GM10266 (cell line): ENCODE results near the gene FSHR.

Source experiments
- DNase-seq: peaks from one replicate; pipeline ENCODE4 v3.0.0; 2012; ENCODE audit errors: extremely low spot score
- TF ChIP-seq, protein P1 (sequence below): IDR thresholded peaks from 2 replicates; pipeline ENCODE4 v1.5.1; 2012; ENCODE audit warnings: mild to moderate bottlenecking, low read depth; ENCODE audit not compliant: control insufficient read depth, insufficient read depth; ENCODE audit errors: missing control alignments

The FSHR gene

DNA sequence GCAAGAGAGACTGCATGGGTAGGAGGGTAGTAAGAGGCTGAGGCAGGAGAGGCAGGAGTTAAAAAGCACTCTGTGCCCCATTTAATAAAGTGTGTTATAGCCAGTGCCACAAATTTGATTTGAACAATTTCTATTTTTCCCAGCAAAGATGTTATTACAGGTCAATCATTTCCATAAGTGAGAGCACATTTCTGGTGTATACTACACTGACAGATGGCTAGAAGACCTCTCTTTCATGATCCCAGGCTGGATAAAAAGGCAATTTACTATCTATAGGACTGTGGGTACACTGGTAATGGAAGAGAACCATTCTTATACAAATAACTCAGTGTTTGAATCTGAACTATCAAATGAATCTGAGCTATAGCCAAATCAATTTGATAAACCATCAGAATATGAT, 176.2 kb downstream of the FSHR start:
- DNase-seq, result no peak
- TF ChIP-seq, protein P1, sequence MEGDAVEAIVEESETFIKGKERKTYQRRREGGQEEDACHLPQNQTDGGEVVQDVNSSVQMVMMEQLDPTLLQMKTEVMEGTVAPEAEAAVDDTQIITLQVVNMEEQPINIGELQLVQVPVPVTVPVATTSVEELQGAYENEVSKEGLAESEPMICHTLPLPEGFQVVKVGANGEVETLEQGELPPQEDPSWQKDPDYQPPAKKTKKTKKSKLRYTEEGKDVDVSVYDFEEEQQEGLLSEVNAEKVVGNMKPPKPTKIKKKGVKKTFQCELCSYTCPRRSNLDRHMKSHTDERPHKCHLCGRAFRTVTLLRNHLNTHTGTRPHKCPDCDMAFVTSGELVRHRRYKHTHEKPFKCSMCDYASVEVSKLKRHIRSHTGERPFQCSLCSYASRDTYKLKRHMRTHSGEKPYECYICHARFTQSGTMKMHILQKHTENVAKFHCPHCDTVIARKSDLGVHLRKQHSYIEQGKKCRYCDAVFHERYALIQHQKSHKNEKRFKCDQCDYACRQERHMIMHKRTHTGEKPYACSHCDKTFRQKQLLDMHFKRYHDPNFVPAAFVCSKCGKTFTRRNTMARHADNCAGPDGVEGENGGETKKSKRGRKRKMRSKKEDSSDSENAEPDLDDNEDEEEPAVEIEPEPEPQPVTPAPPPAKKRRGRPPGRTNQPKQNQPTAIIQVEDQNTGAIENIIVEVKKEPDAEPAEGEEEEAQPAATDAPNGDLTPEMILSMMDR, result no peak

DNA sequence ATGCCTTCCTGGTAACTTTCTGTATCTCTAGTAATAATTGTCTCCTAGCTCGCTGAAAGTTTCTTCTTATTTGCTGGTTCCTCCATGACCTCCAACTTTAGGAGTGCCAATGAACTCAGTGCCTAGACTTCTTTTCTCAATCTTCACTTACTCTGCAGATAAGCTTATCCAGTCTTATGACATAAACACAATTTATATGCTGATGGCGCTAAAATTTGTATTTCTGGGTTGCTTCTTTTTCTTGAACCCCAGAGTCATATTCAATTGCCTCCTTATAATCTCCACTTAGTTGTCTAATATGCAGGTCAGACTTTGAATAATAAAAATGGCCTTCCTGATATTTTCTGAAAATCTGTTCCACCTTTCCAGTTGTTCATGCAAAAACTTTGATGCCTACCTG, 182.5 kb downstream of the FSHR start:
- no peak for DNase-seq
- TF ChIP-seq, protein P1, result no peak

DNA sequence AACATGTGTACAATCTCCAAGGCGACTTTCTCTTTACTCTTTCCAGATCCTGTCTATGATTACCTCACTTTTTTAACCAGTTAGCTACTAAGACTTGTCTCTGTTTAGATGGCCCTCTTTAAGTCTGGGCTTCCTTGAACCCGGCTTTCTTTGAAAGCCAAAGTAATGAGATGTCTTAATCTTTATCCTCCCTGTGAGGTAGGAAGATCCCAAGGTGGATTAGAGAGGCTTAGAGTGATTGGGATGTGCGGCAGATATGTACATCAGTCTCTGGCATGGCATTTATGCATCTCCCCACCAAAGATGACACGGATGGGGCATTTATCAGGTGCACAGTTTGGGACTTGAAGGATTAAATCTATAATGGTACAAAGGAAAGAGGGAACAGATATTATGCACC, 186.3 kb downstream of the FSHR start:
- DNase-seq, result no peak
- TF ChIP-seq, protein P1, result no peak

DNA sequence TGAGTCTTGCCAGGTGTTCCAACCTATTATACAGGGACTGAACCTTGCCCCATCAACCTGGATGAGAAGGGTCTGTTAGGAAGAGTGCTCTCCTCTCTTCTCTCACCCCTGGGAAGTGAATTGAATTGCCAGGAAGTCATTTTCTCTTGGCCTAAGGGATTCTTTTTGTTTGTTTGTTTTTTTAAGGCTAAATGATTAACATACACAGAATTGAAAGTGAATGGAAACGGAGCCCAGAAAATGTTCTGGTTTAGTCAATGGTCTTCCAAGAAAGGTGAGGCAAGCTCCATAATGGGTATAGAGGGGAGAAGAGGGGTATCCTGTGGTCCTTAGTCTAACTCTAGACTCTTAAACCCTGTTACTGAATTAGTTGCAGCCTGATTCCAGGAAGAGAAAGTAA, 189.1 kb downstream of the FSHR start:
- DNase-seq, result no peak
- TF ChIP-seq, protein P1, result no peak

DNA sequence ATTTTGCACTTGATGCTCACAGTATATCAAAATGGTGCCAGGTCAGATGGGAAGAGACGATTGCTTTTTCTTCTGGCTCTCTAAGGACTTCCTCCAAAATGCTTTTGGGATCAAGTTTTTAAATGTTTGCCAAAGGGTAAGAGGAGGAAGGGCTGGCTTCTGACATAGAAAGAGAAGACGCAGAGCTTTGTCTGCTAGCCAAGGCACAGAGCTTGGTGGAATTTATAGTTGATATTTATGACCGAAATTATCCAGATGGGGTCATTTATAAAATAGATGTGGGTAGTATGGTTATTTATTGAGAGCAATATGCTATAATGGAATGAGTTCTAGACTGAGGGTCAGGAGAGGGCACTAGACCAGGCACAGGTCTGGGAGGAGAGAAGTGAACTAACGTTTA, 193.3 kb downstream of the FSHR start:
- no peak for DNase-seq
- TF ChIP-seq, protein P1, result no peak

DNA sequence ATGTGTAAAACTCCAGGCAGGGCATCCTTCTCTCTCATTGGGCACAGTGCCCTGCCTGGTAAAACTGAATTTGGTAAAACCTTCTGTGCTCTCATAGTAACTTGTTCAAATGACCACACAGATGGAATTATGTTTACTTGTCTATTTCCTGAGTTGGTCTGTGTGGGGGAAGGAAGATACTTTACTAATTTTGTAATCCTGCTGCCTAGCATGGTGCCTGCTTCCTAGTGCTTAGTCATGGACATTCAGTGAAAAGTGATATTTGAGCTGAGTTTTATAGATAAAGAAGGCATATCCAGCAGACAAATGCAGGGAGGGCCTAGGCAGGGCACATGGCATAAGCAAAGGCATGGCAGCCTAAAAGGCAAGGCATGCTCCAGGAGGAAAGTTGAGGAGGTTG, 199.4 kb downstream of the FSHR start:
- TF ChIP-seq, protein P1, result no peak
- DNase-seq, result no peak

DNA sequence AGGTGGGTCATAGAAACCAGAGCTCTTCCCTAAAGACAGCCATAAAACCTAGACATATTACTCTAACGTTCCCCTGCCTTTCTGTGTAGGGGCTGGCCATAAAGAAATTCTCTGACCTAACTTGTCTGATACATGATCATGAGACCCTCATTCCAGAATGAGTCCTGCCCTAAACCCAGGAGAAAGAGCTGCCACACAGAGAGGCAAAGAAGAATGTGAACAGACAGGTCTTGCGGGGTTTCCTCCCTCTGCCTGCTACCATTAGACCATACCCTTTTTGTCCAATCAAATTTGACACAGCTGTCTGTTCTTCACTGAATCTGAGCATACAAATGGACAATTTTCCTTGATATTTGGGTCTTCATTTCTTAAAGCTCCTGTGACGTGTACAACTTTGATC, 200.0 kb downstream of the FSHR start:
- DNase-seq, result no peak
- TF ChIP-seq, protein P1, result no peak
